ENCODE results near the gene OGDHL. TPM values are rescaled to one million over a fixed set of nuclear protein-coding genes. Genes with fewer than 3 reads are reported as not detected.

The OGDHL gene
- total RNA-seq, 1 experiment from 2014 or later, result 2.6 TPM

- peak overlapping the region; percentile 42; the same call in 1 of the 2 replicates for H2AFZ ChIP-seq (ENCODE audit: low read length)
- H3K9me2 ChIP-seq (replicated peaks; ENCODE audit: low read length), result no peaks in the 10 kb centered on the region
- peak overlapping the region; percentile 78 for H3K4me2 ChIP-seq (ENCODE audit: low read length)
- POLR2A ChIA-PET (ENCODE audit: unreplicated experiment), result no interaction called here
- TF ChIP-seq, protein P1, sequence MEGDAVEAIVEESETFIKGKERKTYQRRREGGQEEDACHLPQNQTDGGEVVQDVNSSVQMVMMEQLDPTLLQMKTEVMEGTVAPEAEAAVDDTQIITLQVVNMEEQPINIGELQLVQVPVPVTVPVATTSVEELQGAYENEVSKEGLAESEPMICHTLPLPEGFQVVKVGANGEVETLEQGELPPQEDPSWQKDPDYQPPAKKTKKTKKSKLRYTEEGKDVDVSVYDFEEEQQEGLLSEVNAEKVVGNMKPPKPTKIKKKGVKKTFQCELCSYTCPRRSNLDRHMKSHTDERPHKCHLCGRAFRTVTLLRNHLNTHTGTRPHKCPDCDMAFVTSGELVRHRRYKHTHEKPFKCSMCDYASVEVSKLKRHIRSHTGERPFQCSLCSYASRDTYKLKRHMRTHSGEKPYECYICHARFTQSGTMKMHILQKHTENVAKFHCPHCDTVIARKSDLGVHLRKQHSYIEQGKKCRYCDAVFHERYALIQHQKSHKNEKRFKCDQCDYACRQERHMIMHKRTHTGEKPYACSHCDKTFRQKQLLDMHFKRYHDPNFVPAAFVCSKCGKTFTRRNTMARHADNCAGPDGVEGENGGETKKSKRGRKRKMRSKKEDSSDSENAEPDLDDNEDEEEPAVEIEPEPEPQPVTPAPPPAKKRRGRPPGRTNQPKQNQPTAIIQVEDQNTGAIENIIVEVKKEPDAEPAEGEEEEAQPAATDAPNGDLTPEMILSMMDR (conservative IDR thresholded peaks at IDR 0.05; ENCODE audit: low read depth, low read length), result no peak
- TF ChIP-seq EZH2 (IDR thresholded peaks at IDR 0.05; ENCODE audit: low read length, unreplicated experiment) (no peak), EZH2phosphoT487 (IDR thresholded peaks at IDR 0.05; ENCODE audit: borderline replicate concordance, low read length) (no peak)
- H4K20me1 ChIP-seq (ENCODE audit: low read length), result no peaks in the 10 kb centered on the region
- no peak for ATAC-seq
- no peak overlapping the region for H3K9ac ChIP-seq (ENCODE audit: low read length)
- no TSS peak for BruUV-seq (replicated peaks)
- intact Hi-C loops (cut with micrococcal nuclease), result no loop called here
- H3K79me2 ChIP-seq (ENCODE audit: low read length), result no peaks in the 10 kb centered on the region
- H3K4me1 ChIP-seq (ENCODE audit: insufficient read depth, low read length), result peaks cover 4% of the 10 kb centered on the region; the same call in 1 of the 2 replicates
- H3K27ac ChIP-seq (ENCODE audit: low read length), result no peak overlapping the region
- no peak for DNase-seq
- H3F3A ChIP-seq (ENCODE audit: low read length, unreplicated experiment), result no peaks in the 10 kb centered on the region
- H3K36me3 ChIP-seq (ENCODE audit: low read depth, low read length), result no peaks in the 10 kb centered on the region
- peaks cover 37% of the 10 kb centered on the region for H3K27me3 ChIP-seq (ENCODE audit: low read length)
- H3K4me3 ChIP-seq (ENCODE audit: low read length), result peak overlapping the region; percentile 62; the same call in 1 of the 2 replicates
- CTCF ChIA-PET, result no interaction called here
- peaks cover under 1% of the 10 kb centered on the region; the same call in 1 of the 2 replicates for H3K9me3 ChIP-seq (ENCODE audit: low read length)
These were observed 828 bp downstream of the OGDHL start for GRCh38 chr10:49761201-49761788.

GRCh38 chr10:49760789-49761188, 1.3 kb downstream of the OGDHL start:
- POLR2A ChIA-PET (ENCODE audit: unreplicated experiment), result interaction anchor here (0.5 kb wide), 1 partner anchor 92 kb away, joined by 18 read pairs; no protein-coding TSS in a partner anchor
- ATAC-seq, result no peak
- intact Hi-C loops (cut with micrococcal nuclease), result no loop called here

More at GRCh38 chr10:49760789-49761188, 1.3 kb downstream of the OGDHL start:
- Histone ChIP-seq H2AFZ (ENCODE audit: low read length) (no peak overlapping the region), H3K27me3 (ENCODE audit: low read length) (peaks cover 41% of the 10 kb centered on the region), H3K79me2 (ENCODE audit: low read length) (no peaks in the 10 kb centered on the region), H3K4me2 (ENCODE audit: low read length) (no peak overlapping the region), H3K4me1 (ENCODE audit: insufficient read depth, low read length) (peaks cover 4% of the 10 kb centered on the region; the same call in 1 of the 2 replicates), H3K27ac (ENCODE audit: low read length) (no peak overlapping the region), H3K9ac (ENCODE audit: low read length) (no peak overlapping the region), H3K9me2 (replicated peaks; ENCODE audit: low read length) (no peaks in the 10 kb centered on the region), H3F3A (ENCODE audit: low read length, unreplicated experiment) (no peaks in the 10 kb centered on the region), H3K36me3 (ENCODE audit: low read depth, low read length) (no peaks in the 10 kb centered on the region), H4K20me1 (ENCODE audit: low read length) (no peaks in the 10 kb centered on the region), H3K4me3 (ENCODE audit: low read length) (no peak overlapping the region), H3K9me3 (ENCODE audit: low read length) (no peaks in the 10 kb centered on the region)
- no TSS peak for BruUV-seq (replicated peaks)
- CTCF ChIA-PET, result no interaction called here
- TF ChIP-seq EZH2 (IDR thresholded peaks at IDR 0.05; ENCODE audit: low read length, unreplicated experiment) (no peak), EZH2phosphoT487 (IDR thresholded peaks at IDR 0.05; ENCODE audit: borderline replicate concordance, low read length) (no peak)
- TF ChIP-seq, protein P1 (conservative IDR thresholded peaks at IDR 0.05; ENCODE audit: low read depth, low read length), result no peak
- DNase-seq, result no peak
